AML-193 (cell line): Measurements from ENCODE around the gene MAGOHB.
"Not testable (repeated sequence)": the region's sequence is repeated elsewhere in the genome, so short reads cannot be mapped to it uniquely, and the experiment has no call there.

ENCODE experiments used
- DNase-seq, 2 experiments: peaks; one replicate each; lab custom pipeline; 2025; lab: John Stamatoyannopoulos, UW

MAGOHB gene

DNA sequence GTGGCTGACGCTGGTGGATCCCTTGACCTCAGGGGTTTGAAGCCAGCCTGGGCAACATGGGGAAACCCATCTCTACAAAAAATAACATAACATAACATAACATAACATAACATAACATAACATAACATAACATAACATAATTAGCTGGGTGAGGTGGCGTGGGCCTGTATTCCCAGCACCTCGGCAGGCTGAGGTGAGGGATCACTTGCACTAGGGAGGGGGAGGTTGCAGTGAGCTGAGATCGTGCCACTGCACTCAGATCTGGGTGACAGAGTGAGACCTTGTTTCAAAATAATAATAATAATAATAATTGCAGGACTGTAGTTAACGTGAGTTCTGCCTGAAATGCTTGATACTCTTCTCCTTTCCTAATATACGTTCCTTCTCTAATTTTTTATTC, 1.3 kb downstream of the MAGOHB start:
- no peak for DNase-seq

DNA sequence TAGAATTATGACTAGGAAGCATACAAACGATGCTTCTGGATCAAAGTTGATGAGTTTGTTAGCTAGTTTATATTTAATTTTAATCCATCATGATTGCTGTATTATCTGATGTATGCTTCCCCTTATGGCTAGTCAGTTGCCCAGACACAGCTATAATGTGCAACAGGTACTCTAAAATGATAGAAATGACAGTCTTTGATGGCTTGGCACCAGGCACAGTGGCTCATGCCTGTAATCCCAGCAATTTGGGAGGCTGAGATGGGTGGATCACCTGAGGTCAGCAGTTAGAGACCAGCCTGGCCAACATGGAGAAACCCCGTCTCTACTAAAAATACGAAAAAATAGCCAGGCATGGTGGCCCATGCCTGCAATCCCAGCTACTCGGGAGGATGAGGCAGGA, 2.2 kb downstream of the MAGOHB start:
- DNase-seq, result not testable (repeated sequence)

GRCh38 chr12:10610188-10610587, 3.2 kb downstream of the MAGOHB start:
- no peak for DNase-seq

DNA sequence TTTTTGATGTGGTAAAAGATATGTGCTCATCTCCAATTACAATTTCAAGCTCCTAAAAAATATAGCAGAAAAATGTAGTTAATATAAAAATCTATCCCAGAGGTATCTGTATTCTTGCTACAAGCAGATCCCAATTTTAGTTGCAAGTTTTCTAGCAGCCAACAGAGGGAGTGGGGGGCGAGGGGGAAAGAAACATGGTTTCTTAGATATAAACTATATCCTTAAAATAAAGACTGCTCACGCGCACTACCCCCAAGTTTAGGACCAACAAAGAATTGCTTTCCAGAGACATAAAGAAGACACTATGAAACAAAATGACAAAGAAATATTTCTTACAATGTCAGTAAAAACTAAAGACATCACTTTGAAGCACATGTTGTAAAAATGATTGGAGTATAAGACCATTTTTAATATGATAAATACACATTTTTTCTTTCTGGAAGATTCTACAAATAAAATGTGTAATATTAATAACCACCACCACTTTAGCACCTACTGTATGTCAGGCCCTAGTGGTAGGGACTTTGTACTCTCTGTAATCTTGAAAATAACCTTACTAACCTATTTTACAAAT, 5.4 kb downstream of the MAGOHB start:
- DNase-seq, result peak in 1 of 2 experiments; percentile 21

DNA sequence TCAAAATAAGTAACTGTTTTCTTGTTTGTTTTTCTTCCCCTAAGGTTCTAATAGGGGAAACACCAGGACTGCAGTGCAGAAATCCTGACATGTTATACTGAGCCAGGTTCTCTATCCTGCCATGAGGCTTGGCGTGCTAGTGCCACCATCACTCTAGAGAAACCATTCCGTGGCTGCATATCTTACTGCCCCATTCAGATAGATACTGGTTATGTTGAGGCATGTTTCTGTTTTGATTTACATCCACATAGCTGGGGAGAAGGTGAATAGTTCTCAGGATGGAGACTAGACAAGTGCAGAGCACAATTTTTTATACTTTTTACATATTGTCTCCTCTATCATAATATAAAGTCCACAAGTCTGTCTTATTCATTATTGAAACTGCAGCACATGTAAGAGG, 11.5 kb downstream of the MAGOHB start:
- DNase-seq, result no peak

DNA sequence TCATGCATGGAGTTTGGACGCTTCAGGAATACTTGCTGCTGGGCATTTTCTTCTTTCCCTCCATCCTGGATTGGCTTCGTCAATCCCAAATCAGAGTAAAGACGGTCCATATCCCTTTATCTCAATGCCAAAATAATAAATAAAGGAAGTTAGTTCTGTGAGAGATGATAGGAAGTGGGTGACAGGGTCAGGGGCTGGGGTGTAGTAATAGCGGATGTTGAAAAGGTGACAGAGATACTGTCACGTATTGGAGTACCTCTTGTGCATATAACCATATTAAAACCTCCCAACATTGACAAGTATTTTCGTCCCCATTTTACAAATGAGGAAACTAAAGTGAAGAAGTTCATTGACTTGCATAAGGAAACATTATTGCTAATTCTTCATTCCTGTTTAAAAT, 12.4 kb downstream of the MAGOHB start:
- DNase-seq, result no peak

GRCh38 chr12:10595881-10596280, 17.5 kb downstream of the MAGOHB start:
- DNase-seq, result no peak

GRCh38 chr12:10590966-10591365, 22.4 kb downstream of the MAGOHB start:
- DNase-seq, result no peak

DNA sequence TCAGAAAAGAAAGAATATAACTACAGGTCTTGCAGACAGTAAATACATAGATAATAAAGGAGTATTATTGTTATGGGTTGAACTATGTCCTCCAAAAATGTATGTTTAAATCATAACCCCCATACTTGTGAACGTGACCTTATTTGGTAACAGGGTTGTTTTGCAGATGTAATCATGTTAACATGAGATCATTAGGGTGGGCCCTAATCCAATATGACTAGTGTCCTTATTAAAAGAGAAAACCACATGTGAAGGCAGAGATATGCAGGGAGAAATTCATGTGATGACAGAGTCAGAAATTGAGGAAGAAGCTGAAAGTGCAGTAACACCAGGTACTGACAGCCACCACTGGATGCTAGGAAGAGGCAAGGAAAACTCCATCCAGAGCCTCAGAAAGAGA, 29.0 kb downstream of the MAGOHB start:
- no peak for DNase-seq

DNA sequence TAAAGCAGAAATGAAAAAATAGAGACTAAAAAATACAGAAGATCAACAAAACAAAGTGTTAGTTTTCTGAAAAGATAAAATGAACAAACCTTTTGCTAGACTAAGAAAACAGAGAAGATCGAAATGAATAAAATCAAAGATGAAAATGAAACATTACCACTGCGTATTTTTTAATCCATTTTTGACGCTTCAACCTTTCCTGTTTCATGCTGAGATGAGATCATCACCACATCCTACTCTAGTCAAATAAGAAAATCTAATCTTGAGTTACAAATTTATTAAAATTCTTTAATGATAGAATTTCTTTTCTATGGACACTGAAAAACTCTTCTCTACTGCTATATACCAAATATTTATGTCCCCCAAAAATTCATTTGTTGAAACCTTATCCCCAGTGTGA, 30.7 kb downstream of the MAGOHB start:
- no peak for DNase-seq

DNA sequence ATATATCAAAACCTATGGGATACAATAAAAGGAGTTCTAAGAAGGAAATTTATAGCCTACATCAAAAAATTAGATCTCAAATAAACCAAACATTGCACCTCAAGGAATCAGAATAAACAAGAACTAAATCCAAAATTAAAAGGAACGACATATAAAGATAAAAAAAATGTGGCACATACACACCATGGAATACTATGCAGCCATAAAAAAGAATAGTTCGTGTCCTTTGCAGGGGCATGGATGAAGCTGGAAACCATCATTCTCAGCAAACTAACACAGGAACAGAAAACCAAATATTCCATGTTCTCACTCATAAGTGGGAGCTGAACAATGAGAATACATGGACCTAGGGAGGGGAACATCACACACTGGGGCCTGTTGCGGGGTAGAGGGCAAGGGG, 31.3 kb downstream of the MAGOHB start:
- not testable (repeated sequence) for DNase-seq

GRCh38 chr12:10574307-10574706, 39.1 kb downstream of the MAGOHB start:
- no peak for DNase-seq

DNA sequence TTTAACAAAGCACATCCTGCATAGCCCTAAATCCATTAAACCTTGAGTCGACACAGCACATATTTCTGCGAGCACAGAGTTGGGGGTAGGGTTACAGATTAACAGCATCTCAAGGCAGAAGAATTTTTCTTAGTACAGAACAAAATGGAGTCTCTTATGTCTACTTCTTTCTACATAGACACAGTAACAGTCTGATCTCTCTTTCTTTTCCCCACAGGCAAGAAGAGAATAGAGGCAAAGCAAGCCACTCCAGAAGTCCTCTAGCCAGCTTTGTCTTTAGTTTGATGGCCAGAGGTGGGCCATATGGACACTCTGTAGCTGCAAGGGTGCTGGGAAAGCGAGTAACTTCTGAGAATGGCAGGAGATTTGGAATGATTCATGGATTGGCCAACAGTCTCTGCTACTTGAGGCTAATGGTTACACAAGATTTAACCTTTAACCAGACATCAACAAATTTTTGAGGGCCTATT, 41.4 kb downstream of the MAGOHB start:
- DNase-seq, result not testable (repeated sequence)

DNA sequence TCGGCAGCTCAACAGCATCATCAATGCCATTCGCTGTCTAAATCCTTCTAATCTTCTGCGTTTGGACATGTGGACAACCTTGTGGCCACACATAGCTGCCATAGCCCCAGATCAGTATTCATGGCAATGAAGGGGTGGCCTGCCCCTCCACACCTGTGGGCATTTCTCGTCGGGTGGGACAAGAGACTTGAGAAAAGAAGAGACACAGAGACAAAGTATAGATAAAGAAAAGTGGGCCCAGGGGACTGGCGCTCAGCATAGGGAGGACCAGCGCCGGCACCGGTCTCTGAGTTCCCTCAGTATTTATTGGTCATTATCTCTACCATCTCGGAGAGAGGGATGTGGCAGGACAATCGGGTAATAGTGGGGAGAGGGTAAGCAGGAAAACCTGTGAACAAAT, 42.3 kb downstream of the MAGOHB start:
- DNase-seq, result no peak

- no peak for DNase-seq
These were observed 45.6 kb downstream of the MAGOHB start for GRCh38 chr12:10567813-10568212.

DNA sequence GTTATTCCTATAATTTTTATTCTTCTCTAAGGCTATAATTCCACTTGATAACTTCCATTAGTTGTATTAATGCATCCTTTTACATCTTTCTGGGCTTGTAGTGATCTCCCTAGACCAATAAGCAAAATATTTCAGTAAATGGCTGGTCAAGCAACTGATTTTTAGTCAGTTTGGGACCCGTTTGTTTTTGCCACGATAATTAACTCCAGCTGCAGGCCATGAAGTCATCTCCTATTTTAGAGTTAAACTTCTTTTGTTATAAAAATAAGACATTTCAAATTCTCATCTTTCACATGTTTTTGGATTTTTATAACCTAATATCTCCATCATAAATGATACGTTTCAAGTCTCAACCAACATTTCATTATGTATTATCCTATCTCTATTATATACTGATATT, 49.4 kb downstream of the MAGOHB start:
- no peak for DNase-seq

DNA sequence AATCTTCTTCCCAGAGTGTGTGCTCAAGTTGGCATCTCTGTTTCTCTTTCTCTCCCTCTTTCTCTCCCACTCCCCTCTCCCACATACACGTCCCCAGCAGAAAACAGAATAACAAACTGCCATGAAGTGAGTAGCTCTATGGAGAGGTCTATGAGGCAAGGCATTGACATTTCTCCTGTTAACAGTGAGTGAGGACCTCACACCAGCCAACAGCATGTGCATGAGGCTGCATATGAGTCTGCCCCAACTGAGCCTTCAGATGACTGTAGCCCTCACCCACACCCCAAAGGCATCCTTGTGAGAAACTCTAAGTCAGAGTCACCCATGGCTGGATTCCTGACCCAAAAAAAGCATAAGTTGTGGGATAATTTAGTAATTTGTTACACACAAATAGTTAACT, 50.4 kb downstream of the MAGOHB start:
- no peak for DNase-seq

GRCh38 chr12:10562306-10562933, 51.0 kb downstream of the MAGOHB start:
- peak; percentile 45 to 46 for DNase-seq

DNA sequence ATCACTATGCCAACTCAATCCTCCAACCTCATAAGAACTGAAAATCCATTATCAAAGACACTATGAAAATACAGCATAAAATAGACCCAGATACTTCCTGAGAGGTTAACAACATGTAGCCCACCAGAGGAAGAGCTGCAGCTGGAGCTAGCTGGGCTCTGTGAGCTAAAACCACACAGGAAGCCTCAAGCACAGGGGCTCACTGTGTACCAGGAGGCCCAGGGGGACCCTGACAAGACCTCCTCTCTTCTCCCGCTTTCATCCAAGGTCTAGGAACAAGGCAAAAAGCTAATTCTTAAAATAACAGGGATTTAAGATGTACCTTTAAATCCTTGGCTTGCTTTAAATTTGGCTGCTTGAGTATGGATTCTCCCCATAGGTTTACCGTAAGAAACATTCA, 54.2 kb downstream of the MAGOHB start:
- DNase-seq, result no peak

- DNase-seq, result no peak
These were observed 54.6 kb downstream of the MAGOHB start for GRCh38 chr12:10558789-10559188.

GRCh38 chr12:10558301-10558700, 55.1 kb downstream of the MAGOHB start:
- DNase-seq, result no peak

DNA sequence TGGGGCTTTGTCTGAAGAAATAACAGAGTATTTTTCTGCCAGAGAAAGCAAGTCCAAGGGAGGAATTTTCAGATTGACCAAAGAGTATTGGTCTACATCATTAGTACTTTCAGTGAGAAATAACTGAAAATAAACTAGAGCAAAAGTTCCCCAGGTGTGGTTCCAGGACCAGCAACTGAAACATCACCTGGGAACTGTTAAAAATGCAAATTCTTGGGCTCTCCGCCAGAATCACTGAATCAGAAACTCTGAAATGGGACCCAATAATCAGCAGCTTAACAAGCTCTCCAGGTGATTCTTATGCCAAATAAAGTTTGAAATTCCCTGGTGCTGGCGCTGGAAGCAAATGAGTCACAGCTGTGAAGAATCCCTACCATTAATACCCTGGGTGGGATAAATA, 55.6 kb downstream of the MAGOHB start:
- DNase-seq, result no peak

- DNase-seq, result no peak
These were observed 56.1 kb downstream of the MAGOHB start for GRCh38 chr12:10557329-10557728.
